GM19395 (cell line): Measurements from ENCODE around the gene SNN.

ENCODE experiments used
- ATAC-seq: cut with Tn5 transposase; IDR thresholded peaks from one replicate; pipeline ENCODE4 v1.9.1; 2021; ENCODE audit warnings: mild to moderate bottlenecking, moderate library complexity; ENCODE audit not compliant: unreplicated experiment

SNN gene

DNA sequence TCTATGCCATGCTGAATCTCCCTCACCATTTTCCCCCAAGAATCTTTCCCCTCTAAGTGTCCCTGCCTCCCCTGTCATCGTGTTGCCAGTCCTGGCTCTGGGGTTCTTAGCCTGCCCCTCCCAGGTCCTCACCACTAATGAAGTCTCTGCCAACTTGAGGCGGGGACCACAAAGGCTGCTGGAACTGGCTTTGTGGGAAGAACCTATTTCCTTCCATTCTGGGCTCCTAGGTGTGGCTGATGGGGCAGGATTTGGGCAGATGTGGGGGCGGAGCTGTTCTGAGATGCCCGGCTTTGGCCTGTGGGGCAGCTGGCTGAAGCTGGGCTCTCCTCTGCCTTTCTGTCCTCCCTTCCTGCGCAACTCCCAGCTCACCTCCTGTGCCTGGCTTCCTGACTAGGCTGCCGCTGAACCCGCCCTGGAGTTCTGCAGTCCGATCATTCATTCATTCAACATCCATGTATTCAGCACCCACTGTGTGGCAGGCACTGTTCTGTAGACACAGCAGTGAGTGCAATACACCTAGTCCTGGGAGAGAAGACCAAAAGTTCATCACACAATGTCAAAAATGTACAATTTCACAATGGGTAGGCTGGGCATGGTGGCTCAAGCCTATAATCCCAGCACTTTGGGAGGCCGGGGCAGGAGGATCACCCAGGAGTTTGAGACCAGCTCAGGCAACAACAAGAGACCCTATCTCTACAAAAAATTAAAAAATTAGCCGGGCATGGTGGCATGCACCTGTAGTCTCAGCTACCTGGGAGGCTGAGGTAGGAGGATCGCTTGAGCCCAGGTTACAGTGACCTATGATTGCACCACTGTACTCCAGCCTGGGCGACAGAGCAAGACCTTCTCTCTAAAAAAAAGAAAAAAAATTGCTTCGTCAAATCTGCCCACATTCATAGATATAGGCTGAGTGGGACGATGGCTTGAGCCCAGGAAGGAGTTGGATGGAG lies 1.9 kb upstream of the SNN start:
- no peak for ATAC-seq

DNA sequence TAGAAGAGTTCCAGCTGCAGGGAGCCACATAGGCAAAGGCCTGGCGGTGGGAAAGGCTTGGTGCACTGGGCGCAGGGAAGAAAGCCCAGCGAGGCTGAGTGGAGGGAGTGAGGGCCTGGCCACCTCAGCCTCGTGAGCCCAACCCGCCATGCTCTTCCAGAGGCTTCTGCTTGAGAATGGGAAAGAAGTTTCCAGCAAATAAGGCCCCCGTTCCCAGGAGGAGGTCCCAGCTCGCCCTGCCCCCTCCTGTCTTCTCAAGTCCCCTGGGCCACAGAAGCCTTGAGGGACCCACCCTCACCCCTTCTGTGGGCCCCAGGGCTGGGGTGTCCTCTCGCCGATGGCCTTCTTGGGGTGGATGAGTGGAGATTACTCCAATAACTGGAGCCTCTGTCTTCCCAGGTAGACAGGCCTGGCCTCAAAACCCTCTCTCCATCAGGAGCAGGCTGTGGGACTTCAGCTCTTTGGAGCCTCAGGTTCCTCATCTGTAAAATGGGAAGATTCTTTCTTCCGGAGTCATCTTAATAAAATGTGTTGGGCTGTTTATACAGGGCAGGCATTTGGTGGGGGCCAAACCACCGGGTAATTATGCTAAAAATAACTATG lies 933 bp upstream of the SNN start:
- ATAC-seq: no peak

DNA sequence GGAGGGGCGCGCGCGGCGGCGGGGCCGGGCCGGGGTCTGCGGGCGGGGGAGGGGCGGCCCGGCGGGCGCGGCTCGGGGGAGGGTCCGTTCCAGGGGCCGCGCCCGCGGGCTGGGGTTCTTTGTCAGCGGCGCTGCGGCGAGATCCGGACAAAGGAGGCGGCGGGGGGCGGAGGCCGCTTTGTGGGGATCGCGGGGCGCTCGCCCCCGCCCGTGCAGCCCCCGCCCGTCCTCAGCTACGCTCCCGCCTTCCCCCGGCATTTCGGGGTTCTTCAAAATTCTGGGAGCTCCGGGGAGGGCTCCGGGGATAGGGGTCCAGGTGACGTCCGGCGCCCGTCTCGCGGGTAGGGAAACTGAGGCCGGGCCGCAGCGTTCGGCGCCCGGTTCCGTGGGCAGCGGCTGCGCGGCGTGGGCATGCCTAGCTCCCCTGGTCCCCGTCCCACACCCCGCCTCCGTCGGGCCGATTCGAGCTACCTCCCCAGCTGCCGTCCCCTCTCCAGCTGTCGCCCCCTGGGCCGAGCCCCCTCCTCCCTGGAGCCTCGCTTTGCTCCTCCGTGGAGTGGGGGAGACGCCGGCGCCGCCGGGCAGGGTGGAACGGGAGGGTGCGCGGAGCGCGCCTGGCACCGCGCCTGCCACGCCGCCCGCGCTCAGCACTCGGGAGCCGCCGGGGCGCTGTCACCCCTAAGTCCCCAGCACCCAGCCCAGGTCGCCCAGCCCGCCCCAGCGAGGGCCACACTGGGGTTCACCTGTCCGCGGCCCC lies 546 bp downstream of the SNN start:
- ATAC-seq: no peak

DNA sequence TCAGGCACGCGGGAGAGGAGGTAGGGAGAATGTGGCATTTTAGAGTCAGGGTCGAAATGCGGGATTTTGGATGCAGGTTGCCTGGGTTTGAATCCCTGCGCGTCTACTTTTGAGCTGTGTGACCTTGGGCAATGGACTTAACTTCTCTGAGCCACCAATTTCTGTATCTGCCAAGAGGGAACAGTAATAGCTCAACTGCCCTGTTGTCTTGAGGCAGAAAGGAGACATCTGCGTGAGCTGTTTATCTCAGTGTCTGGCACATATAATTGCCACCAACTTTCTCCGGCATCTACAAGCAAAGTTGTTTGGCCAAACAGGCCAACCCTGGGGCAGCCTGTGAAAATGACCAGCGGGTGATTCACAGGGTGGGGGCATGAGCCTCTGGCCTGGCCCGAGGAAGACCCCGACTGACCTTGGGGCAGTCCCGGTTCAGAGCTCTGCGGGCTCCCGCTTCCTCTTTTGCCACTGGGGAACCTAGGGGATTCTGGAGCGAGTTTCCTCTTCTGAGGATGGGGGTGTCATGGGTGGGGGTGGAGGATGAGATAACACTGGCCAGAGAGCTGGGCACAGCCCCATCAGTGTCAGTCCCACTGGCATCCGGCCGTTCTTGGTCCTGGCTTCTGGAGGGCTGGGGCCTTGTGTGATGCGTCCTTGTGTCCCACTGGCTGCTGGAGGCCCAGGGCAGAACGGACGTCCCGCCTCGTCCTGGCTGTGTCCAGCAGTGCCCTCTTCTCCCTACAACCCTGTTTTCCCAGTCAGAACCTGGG lies 1.3 kb downstream of the SNN start:
- ATAC-seq: no peak

DNA sequence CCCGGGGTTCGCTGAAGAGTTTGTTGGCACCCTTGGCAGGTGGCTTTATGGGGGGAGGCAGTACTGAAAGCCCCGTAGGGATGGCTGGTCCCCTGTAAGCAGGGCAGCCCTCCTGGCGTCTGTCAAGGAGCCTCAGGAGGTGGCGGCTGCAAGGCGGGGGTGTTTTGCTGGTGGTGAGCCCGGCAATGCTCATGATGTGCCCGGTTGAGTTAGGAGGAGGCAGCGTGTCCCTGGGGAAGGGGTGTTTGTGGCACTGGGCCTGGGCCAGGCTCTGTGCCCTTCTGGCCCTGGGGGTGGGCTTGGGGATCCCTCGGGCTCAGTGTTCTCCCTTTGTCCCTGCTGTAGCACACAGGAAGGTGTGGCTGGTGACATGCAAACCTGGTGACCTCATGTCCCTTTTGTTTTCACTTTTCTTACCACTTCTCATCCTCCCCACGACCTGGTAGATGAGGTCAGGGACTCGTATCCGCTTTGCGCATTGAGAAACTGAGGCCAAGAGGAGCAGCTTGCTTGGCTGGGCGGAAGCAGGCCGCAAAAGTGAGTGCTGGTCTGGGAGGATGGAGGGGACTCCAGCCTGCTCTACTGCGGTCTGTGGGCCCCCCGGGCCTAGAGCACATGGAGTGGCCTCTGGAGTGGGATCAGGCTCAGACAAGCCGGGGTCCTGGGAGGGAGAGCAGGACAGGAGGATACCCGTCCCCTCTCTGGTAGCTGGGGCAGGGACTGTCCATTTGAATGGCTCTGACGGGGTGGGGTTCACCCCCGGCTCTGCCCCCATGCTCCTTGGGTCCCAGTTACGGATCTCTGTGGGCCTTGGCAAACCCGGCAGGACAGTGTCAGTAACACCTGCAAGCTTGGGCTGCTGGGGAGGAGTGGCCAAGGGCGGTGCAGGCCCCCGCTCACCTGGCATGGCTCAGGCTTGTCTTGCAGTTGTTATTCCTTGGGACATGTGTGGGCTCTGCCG lies 2.2 kb downstream of the SNN start:
- ATAC-seq: no peak

GRCh38 chr16:11671271-11671670 lies 3.0 kb downstream of the SNN start:
- ATAC-seq: no peak

DNA sequence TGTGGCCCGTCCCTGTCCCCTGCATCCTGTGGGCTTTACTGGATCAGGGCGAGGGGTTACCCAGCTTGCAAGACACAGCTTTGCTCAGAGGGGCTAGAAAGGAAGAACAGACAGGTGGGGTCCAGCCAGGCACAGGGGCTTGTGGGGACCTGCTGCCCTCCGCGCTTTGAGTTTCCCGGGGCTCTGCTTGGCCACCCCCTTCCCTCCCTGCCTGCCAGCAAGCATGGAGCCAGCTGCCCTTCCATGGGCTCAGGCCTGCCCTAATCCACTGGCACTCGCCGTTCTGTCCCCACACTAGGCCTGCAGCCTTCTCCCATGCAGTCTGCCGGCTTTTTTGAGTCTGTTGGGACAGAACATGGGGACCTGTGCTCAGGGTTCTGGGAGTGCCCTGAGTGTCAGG lies 3.4 kb downstream of the SNN start:
- ATAC-seq: no peak

DNA sequence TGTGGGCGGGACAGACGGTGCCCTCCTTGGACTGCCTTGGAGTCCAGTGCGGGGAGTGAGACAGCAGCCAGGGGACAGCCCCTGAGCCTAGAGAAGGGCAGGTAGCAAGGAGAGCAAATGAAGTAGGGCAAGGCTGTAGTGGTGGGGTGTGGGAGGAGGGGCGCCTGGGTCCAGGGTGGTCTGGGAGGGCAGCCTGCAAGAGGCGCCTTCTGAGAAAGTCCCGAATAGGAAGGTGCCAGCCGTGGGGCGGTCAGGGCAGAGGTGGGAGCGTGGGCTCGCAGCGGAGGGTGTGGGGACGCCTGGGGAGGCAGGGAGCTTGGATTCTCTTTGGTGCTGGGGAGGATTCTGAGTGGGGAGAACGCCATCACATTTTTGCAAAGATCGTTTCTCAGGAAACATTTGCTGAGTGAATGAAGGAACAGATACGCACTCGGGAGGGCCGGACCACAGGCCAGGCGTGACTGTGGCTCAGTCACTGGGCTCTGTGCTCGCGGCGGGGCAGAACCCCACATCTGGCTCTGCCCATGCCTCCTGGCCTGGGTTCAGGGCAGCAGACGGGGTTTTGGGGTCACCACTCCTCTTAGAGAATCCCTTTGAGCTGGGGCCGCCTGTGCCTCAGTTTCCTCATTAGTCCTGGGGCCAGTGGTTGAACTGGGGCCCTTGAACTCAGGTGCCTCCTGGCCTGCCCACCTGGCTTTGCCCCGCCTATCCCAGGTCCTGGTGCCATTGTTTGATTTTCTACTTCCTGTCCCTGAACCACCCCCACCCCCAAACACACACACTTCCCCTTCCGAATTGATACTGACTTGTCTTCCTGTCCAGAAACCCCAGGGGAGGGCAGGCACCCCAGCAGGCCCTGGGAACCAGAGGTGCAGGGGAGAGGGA lies 4.2 kb downstream of the SNN start:
- no peak for ATAC-seq

DNA sequence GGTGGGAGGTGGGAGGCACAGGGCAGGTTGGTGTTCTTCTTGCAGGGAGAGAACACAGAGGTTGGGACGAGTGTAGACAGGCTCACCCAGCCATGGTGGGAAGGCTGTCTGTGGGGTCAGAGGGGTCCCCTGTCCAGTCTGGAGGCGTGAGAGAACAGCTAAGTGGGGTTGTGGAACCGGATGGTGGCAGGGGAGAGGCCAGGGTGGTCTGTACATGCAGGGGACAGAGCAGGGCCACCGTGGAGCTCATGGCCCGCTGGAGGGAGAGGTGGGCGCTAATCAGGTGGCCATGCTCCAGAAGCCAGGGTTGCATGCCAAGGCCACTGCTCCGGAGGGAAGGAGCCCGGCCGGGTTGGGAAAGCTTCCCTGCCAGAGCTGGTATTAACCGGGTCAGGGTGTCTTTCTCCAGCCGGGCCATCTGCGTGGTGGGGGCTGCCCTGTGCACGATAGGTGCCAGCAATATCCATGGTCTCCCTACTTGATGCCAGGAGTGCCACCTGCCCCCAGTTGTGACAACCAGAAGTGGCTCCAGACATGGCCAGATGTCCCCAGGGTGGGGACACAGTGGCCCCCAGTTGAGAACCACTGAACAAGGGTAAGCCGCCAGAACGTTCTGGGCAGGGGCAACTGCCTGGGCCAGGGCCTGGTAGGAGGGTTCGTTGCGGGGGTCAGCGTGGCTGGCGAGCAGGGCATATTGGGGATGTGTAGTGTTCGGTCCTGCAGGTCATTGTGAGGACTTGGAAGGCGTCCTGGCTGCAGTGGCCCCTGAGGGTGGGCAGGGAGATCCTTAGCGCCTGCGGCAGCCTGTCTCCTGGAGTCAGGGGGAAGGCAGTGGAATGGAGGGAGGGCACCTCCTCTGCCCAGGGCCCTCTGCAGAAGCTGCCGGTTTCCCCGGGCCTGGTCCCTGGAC lies 5.1 kb downstream of the SNN start:
- ATAC-seq: no peak

GRCh38 chr16:11674001-11674817 lies 6.0 kb downstream of the SNN start:
- no peak for ATAC-seq

DNA sequence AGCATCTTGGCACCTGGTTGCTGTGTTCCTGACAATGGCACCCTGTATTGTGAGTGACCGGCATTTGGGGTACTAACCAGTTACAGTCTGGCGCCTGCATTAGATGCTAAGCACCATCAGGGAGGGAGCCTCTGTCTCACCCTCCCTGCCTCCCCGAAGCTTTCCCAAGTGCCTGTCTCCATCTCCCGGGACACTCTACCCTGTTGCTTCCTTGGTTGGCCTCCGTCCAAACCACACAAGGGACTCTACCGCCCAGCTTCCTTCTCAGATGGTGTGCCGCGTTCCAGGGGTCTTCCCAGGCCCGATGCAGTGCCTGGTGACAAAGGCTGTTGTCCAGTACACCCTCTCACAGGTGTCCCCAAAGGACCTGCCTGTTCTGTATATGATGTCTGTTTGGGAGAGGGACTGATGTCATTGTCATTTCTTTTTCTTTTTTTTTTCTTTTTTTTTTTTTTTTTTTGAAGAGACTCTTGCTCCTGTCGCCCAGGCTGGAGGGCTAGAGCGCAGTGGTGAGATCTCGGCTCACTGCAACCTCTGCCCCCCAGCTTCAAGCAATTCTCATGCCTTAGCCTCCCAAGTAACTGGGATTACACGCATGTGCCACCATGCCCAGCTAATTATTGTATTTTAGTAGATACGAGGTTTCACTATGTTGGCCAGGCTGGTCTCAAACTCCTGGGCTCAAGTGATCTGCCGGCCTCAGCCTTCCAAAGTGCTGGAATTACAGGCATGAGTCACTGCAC lies 6.7 kb downstream of the SNN start:
- no peak for ATAC-seq

- no peak for ATAC-seq
Observed at GRCh38 chr16:11675561-11676511, 7.6 kb downstream of the SNN start.

GRCh38 chr16:11676799-11677198 lies 8.5 kb downstream of the SNN start:
- ATAC-seq: no peak

DNA sequence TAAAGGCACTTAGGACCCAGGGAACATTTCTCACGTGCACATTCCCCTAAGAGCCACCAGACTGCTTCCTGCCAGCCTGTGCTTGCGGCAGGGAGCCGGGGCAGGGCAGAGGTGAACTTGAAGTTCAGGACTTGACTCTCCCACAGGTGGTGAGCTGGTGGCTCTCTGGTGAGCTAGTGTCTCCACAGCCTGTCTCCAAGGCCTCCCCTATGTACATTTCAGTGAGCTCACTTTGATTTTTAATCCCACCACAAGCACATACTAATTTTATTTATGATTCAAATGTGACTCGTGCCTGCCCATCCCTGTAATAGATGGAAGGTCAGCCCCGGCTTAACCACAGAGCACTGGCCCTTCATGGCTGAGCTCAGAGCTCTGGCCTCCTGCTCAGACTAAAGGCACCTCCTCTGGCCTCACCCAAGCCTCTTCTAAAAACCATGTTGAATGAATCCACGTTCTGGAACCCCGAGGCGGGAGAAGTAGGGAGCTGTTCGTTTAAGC lies 9.2 kb downstream of the SNN start:
- ATAC-seq: no peak
